Measurements from ENCODE around the gene TLR6.
"Not testable (repeated sequence)": the region's sequence is repeated elsewhere in the genome, so short reads cannot be mapped to it uniquely, and the experiment has no call there.

TLR6 gene

DNA sequence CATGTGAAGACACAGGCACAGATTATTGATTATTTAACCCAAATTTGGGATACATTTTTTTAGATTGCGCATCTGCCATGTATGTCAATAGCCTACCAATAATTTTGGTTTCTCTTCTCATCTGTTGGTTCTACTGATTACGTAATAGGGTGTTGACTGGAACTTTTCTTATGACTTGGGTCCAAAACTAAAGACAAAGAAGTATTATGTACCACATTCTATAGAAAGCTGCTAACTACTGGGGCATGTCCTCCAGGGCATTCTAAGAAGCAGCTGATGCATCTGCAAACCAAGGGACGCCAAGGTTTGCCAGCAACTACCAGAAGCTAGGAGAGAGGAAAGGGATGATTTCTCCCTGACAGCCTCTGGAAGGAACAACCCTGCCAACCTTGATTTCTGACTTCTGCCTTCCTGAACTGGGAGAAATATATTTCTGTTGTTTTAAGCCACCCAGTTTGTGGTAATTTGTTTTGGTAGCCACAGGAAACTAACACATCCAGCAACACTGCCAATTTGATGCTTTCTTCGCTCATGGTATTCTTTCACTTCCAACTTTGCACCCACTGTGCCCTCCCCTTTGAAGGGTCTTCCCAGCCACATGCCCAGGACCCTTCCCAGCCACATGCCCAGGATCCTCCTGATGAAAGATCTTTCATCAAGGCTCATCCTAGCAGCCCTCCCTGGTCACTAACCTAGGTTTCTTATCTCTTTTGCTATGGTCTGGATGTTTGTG is 36.1 kb downstream of the TLR6 start:
- no peak for DNase-seq (ENCODE audit: low read depth)

DNA sequence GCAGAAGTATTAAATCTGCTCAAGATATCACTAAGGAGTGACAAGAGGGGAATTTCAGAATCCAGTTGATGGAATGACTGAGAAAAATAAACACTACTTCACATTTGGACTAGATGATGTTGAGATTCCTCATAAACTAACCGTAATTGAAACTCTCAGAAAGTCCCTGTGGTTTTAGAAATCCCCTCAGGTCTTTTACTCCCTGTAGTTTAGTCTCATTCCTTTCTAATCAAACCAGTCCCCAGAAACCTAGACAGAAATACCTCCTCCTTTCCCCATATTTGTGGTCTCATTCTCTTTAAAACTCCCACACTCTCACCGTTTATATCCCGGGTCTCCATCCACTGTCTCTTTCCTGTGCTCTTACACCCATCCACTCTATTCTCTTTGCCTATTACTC is 37.0 kb downstream of the TLR6 start:
- DNase-seq (ENCODE audit: low read depth) = no peak

DNA sequence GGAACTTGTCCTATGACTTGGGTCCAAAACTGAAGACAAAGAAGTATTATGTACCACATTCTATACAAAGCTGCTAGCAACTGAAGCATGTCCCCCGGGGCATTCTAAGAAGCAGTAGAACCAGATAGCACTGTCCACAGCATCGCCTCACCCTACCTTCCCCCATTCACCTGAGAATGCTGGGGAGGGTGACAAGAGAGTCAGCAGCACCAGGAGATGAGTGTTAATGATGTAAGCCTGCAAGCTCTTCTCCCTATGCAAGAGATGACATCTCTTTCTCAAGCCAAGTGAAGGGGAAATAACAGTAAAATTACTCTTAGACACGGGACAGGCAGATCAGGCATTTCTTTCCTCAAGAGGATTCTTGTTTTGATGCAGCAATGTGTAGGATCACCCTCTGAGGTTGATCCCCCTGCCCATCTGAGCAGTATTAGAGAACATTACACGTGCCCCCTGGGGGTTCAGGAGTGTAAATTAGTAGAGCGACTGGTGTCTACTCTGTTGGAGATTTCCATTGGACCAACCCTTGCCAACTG is 38.1 kb downstream of the TLR6 start:
- no peak for DNase-seq (ENCODE audit: low read depth)

DNA sequence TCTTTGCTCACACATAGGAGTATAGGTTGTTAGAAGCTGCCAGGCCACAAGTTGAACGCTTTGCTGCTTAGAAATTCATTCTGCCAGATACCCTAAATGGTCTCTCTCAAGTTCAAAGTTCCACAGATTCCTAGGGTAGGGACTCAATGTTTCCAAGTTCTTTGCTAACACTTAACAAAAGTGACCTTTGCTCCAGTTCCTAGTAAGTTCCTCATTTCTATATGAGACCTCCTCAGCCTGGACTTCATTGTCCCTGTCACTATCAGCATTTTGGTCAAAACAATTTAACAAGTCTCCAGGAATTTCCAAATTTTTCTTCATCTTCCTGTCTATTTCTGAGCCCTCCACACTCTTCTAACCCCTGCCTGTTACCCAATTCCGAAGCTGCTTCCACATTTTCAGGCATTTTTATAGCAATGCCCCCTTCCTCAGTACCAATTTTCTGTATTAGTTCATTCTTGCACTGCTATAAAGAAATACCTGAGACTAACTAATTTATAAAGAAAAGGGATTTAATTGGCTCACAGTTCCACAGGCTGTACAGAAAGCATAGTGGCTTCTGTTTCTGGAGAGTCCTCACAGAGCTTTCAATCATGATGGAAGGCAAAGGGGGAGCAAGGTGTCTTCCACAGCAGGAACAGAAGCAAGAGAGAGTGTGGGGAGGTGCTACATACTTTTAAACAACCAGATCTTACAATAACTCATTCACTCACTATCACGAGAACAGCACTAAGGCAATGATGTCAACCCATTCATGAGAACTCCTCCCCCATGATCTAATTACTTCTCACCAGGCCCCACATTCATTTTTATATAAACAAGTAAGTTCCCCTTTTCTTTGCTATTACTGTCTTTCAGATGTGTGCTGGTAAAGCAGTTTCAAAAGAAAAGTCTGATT is 40.5 kb downstream of the TLR6 start:
- no peak for DNase-seq (ENCODE audit: low read depth)

DNA sequence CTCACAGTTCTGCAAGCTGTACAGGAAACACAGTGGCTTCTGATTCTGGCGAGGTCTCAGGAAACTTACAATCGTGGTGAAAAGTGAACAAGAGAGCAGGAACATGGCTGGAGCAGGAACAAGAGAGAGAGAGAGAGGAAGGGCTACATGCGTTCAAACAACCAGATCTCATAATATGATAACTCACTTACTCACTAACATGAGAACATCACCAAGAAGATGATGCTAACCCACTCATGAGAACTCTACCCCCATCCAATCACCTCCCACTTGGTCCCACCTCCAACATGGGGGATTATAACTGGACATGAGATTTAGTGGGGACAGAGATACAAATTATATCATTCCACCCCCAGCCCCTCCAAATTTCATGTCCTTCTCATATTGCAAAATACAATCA is 42.2 kb downstream of the TLR6 start:
- DNase-seq (ENCODE audit: low read depth) = no peak

DNA sequence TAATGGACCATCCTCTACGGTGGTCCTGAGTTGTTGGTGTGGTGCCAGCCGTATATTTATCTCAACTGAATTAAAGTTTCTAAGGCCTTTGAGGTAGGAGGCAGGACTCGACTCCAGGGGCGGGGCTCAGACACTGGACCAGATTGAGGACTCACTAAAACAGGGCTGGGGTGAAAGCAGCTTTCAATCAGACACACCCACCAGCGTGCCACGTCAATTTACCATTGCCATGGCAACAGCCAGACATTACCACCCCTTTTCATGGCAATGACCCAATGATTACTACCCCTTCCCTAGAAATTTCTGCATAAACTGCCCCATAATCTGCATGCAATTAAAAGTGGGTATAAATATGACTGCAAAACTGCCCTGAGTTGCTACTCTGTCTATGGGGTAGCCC is 45.3 kb downstream of the TLR6 start:
- DNase-seq (ENCODE audit: low read depth) = no peak

DNA sequence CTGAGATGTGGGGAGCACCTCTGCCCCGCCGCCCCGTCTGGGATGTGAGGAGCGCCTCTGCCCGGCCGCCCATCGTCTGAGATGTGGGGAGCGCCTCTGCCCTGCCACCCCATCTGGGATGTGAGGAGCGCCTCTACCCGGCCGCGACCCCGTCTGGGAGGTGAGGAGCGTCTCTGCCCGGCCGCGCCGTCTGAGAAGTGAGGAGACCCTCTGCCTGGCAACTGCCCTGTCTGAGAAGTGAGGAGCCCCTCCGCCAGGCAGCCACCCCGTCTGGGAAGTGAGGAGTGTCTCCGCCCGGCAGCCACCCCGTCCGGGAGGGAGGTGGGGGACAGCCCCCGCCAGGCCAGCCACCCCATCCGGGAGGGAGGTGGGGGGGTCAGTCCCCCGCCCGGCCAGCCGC is 49.2 kb downstream of the TLR6 start:
- not testable (repeated sequence) for DNase-seq (ENCODE audit: low read depth)

DNA sequence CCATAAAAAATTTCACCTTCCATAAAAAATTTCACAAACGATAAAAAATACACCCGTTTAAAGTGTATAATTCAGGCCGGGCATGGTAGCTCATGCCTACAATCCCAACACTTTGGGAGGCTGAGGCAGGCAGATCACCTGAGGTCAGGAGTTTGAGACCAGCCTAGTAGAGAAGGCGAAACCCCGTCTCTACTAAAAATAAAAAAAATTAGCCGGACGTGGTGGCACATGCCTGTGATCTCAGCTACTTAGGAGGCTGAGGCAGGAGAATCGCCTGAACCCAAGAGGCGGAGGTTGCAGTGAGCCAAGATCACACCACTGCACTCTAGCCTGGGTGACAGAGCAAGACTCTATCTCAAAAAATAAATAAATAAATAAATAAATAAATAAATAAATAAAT is 50.4 kb downstream of the TLR6 start:
- not testable (repeated sequence) for DNase-seq (ENCODE audit: low read depth)

DNA sequence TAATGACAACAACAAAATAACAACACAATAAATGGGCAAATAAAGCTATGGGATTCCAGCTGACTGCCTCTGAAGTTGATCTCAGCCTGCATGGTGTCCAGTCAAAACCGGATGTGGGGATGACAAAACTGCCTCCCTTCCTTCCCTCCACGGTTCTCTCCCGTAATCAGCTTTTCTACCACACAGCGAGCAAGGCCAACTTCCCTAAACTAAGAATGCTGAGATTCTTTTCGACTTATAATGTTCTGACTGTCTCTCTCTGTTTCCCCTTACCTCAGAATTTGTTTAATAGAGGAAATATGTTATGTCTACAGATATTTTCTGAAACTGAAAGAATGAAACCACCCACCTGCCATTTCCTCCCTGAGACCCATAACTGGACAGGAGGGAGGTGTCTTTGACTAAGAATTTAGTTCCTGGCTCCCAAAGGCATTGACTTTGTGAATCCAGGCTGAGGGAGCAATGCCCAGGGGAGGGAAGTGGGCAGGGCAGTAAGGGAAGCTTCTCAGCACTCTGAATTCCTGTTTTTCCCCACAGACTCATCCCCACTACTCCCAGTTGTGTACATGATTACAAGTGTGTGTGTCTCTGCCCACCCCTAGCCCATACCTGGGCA is 51.0 kb downstream of the TLR6 start:
- DNase-seq (ENCODE audit: low read depth) = no peak

DNA sequence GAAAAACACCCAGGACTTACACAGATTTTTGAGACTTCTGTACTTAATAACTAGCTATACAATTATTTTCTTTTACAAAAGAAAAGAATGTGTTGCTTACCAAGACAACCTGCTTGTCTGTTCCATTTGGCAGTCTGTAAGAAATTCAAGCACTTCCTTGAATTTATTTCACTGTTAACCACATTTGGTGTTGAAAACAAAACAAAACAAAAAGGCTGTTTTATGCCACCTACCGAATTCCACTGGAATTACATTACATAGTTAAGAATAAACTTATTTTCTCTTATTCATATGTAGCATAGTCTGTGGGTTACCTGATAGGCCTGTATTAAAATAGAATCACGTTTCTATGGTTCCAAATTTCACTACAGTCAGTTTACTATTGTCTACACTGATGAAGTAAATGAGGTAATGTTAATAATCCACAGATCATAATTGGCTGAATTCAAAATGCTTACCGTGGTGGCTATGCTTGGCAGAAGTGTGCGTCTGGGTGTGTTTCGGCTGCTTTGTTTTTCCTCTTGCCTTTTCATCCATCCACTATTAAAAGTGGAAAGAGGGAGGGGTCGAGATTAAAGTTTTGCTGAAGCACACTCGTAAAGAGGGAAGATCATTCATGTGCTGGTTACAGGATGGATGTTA is 51.8 kb downstream of the TLR6 start, which contains the start of gene TLR1:
Gene TLR1 (minus strand): TSS at position 138 of the 642 bp plus-strand sequence. CDS start 5,960 bp downstream, outside the sequence.
- DNase-seq (ENCODE audit: low read depth) = no peak

DNA sequence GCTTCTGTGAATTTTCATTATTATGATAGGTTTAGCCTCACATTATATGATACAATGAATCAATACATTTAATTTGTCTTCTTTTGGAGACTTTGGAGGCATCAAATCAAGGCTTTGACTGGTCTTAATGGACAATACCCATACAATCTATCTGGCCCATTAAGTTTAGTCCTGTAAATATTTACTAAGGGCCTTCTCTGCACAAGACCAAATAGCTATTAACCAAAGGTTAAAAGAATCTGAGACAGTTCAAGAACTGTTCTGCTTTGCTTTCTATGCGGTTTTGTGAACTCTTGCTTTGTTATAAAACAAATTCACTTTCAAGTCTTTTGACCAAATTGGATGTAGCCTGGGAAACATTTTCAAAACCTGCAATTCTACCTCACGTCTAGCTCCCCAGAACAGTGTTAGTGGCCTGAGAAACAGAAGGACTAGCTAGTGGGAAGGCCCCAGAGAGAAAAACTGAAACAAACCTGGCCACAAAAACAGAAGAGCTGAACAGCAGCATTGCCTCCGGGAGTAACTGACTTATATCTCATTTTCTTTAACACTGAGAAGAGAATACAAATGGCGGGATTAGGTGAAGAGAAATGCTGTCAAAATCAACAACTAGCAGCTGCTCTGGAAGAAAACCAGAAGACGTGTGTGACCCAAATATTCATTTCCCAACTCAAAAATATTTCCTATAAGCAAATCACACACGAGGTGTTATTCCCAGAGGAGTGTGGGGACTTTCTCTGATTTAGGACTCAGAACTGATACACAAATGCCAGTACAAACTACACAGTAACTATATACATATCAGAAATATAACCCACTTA is 52.6 kb downstream of the TLR6 start:
- no peak for DNase-seq (ENCODE audit: low read depth)

DNA sequence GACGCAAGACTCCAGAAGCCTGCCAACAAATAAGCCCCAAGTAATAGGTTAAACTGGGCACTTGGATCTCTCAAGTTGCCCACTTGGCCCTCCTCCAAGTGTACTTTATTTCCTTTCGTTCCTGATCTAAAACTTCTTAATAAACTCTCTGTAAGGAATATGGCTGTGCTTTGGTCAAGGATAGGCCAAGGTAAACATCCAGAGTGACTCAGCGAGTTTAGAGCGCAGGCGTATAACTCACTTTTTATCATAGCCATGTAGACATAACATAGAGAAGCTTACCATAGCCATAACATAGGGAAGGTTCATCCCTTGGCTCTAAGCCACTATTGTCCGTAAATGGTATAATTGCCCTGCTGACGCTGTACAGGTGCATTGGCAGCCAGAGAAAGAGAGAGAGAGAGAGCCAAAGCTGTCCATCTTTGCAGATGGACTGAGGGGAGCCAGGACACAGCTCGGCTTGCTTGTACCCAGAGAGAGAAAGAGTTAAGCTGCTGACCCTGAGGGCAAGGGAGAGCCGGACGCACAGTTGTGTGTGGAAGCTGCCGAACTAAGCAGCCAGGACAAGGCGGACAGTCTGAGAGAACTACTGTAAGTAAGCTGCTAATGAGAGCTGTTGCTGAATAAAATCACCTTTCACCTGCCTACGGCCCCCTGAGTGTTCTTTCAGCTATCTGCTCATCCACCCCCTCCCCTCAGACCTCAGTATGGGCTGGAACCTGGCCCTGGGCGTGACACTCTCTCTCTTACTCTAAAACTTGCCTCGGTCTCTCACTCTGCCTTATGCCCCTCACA is 53.9 kb downstream of the TLR6 start:
- no peak for DNase-seq (ENCODE audit: low read depth)

DNA sequence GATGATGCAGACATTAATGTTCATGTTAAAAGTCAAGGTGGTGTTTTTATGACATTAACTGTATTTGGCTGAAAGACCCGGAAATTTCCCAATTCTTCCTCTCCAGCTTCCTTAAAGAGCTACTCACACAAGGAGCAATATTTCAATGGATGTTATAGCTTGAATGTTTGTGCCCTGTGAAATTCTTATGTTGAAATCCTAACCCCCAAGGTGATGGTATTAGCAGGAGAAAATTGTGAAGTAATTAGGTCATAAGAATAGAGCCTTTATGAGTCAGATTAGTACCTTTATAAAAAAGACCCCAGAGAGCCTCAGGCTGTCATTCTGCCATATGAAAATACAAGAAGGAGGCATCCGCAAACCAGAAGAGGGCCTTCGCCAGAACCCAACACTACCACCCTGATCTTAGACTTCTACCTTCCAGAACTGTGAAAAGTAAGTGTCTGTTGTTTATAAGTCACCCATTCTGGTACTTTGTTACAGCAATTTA is 55.6 kb downstream of the TLR6 start:
- DNase-seq (ENCODE audit: low read depth) = no peak

DNA sequence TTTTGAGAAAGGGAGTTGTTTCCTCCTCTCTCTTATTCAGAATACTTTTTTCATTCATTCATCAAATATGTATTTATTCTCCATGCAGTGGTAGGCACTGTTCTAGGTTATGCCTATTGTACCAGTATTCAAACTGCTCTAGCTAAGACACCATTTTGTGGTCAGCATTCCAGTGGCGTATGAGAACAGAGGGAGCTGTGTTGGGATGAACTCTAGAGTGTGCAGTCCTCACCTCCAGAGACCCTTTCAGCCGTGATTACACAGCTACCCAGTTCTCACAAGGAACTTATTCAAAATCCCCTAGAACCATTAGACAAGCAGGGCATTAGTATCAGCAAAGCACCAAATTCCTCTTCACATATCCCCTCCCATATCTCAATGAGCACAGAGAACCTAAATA is 56.3 kb downstream of the TLR6 start:
- no peak for DNase-seq (ENCODE audit: low read depth)

DNA sequence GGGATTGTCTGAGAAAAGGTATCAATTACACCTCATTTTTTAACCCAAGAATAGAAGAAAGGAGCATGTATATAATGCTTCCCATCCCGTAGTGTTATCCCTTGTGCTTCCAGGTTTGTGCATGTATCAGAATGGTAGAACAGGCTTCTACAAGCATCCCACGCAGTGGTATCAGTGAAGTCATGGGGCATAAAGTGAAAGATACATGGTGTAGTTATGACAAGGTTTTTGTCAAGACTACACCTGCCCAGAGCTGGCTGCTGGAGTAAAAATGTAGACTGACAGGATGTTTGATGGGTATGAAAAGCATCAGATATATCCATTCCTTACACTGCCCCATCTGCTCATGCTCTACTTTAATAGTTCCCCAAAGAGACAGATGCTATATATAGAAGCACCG is 61.5 kb downstream of the TLR6 start:
- DNase-seq (ENCODE audit: low read depth) = no peak

DNA sequence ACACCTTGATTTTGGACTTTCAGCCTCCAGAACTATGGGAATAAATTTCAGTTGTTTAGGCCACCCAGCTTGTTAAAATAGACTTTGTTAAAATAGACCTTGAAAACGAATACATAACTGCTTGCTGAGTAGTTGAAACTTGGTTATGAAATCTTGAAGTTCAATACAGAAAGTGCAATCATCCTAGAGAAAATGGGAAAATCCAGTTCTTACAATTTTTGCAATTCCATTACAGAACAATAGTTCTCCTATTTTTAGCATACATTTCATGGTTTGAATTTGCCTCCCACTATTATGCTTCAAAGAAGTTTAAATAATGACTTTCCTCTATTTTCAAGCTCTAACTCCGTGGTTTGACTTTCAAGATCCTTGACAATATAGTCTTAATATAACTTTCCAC is 62.6 kb downstream of the TLR6 start:
- no peak for DNase-seq (ENCODE audit: low read depth)

DNA sequence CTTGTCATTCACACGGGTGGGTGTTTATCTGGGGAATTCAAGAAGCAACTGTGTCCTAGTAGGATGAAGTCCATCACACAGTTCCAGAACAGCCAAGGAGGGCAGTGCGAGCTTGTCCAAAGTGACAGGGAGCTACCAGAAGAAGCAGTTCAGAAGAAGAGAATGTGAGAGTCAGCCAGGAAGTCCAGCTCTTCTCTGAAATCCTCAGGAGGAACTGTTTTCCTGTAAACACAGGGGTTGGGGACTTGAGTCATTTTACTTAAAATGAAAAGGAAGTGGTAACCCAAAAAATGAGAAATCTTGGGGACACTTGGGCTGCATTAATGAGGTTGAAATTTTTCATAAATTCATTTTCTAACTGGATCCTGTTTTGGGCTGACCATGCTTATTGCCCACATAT is 65.6 kb downstream of the TLR6 start:
- DNase-seq (ENCODE audit: low read depth) = no peak

DNA sequence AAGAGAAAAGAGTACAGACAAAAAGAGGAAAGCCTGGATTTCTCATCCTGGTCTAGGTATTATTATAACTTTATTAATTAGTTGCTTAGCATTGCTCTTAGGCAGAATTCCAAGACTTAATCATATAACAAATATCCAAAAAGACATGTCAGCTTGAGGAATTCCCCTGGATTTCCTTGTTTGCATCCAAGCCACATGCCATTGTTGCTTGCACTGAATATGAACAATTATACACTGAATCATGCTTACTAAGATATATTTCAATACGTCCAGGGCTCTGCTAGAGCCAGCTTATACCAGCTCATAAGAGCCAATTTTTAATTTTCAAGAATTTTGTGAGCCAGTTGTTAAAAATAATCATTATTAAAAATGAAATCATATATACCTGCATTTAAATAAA is 68.3 kb downstream of the TLR6 start:
- no peak for DNase-seq (ENCODE audit: low read depth)

DNA sequence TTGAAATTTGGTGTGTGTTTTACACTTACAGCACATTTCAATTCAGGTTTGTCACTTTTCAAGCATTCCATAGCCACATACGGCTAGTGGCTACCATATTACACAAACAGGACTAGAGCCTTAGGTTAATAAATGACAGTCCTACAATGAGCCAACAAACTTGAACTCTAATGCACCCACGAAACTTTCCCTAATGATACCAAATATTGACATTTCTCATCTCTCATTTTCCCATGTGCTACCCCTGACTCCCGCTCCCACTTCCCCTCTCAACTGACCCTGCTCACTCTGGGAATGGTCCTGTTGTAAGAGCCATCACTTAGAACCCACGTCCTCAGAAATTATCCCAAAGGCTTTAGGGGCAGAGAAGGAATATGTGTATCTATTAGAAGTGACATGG is 68.9 kb downstream of the TLR6 start:
- DNase-seq (ENCODE audit: low read depth) = no peak

DNA sequence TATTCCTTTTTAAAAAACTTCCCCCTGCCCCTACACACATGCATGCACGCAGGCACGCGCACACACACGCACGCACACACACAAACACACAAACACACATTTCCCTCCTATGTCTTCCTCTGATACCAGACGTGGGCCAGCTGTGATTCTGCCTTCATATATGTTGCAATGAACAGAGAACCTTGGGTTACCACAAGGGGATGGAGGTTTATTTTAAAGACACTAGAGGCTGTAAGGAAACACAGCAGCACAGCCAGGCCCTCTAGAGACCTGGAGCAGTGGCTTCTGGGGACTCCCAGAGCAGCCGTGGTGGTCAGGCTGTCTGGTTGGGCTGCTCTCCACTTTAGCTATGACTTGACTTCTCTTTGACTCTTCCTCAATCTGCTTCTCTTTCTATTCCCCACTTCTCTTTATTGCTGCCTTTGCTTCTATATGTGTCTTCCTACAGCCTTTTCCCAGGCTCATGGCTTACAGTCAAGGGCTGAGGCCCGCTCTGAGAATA is 70.7 kb downstream of the TLR6 start:
- no peak for DNase-seq (ENCODE audit: low read depth)
